AG20443 (cell line): ENCODE data around the gene RSU1.

Experiments
- DNase-seq: peaks from one replicate; pipeline ENCODE4 v3.0.0; 2012; ENCODE audit warnings: low spot score, mixed read lengths

Gene RSU1

DNA sequence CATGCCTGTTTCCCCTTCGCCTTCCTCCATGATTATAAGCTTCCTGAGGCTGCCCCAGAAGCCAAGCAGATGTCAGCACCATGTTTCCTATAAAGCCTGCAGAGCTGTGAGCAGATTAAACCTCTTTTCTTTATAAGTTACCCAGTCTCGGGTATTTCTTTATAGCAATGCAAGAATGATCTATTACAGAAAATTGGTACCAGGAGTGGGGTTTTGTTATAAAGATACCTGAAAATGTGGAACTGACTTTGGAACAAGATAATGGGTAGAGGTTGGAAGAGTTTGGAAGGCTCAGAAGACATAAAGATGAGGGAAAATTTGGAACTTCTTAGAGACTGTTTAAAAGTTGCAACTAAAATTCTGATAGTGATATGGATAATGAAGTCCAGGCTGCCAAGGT, 4.8 kb upstream of the RSU1 start:
- no peak for DNase-seq

GRCh38 chr10:16820421-16820820, 3.2 kb upstream of the RSU1 start:
- DNase-seq, result no peak

DNA sequence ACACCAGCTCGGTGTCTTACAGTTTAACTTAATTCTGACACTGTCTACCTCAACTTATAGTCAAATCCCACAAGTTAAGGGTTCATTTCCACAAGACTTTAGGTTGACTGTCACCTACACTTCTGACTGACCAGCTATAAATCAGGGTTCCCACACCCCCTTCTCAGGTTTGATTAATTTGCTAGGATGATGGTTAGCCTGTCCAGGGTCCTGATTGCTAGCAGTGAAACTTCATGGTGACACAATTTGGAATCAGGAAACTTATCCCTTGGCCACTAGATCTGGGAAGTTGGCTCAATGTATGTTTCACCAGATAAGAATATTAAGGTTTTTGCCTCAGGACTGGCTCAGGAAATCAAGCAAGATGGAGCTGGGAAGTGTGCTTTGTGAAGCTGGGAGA, 2.8 kb upstream of the RSU1 start:
- no peak for DNase-seq

GRCh38 chr10:16819436-16819835, 2.2 kb upstream of the RSU1 start:
- no peak for DNase-seq

- DNase-seq, result no peak
Measured at GRCh38 chr10:16819026-16819425, 1.8 kb upstream of the RSU1 start.

DNA sequence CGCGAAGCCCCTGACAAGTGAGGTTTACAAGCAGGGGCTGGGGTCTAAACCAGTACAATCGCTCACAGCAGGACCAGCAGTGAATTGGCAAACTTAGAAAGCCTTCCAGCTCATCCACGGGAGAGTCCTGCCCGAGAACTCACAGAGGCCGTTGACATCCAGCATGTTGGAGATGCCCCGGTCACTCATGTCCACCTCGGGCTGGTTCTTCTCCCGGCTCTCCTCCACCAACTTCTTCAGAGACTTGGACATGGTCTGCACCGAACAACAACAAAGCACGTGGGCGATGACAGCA, 447 bp downstream of the RSU1 start:
- no peak for DNase-seq

DNA sequence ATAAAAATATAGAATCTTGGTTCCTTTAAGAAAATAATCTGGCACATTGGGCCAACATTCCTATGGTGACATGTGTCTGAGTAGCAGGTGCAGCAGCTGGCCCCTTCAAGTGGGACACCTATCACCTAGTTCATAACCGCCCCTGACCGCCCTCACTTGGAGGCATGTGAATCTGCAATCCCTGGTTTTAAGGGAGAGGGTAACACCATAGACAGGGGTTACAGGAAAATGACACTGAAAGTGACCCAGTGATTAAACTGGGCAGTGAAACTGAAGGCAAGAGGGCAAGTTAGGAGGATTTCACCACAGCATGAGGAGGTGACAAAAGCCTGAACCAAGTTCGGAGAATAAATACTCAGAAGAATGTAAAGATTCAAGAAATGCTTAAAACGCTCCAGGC, 1.1 kb downstream of the RSU1 start:
- DNase-seq, result peak; percentile 12

DNA sequence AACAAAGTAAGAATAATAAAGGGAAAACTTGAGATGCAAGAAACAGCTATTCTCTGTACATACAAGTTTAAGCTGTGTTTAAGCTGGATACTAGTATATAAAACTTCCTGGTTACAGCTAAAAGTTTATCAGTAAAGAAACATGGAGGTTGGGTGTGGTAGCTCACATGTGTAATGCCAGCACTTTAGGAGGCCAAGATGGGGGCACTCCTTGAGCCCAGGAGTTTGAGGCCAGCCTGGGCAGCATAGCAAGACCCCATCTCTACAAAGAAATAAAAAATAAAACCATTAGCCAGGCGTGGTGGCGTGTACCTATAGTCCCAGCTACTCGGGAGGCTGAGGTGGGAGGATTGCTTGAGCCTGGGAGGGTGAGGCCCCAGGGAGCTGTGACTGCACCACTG, 3.2 kb downstream of the RSU1 start:
- DNase-seq, result no peak

DNA sequence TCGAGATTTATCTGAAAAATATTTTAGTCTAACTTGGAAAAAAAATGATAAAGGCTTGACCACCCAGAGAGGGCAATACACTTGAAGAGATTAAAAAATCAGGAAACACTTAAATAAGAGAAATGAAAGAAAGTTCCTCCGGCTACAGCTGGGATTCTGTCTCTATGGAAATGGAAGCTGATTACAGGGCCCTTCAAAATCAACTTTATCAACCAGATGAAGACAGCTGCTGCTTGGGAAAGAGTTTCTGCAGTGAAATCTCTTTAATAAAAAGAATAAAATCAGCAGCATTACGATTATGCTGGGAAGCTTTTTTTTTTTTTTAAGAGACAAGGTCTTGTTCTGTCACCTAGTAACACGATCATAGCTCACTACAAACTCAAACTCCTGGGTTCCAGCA, 4.5 kb downstream of the RSU1 start:
- DNase-seq, result no peak

DNA sequence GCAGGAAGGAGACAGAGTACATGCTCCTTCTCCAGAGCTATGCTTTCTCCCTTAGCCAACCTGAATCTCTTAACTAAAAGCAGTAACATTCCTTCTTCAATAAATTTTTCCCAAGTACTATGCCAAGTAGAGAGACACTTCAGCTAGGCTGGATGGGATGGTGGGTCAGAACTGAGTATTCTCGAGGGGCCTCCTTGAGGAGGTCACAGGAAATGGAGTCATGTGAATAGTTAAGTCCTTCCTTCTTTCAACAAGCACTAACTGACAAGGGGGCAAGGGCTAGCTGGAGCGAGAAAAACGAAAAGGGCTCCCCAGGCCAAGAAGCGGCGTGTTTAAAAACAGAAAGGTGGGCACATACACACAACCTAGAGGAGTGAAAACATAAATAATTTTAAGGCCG, 5.5 kb downstream of the RSU1 start:
- no peak for DNase-seq

GRCh38 chr10:16811292-16811691, 5.9 kb downstream of the RSU1 start:
- DNase-seq, result no peak

DNA sequence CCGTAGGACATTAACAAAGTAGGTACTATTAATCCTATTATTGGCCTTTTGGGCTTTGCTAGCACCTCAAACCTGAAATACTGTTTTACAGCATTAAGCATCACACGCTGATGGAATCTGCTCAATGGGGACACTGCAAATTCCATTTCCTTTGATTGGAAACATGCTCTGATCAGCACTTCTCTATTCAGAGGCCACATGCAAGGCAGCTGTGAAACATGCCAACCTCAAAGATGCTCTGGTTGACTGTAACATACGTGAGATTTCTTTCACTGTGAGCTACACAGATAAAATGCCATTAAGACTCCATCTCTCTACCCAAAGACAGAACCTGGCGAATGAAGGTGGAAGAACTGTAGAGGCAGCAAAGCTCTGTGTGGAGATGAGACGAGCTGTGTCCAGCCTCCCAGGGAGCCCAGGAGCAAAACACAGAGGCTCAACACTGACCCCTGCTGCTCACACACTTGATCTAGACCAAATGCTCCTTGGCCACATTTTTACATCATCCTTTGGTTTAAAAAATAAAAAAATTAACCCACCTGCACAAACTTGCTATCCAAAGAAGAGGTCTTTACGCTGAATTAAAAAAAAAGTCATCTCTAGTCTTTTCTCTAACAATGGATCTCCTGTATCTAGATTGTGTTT, 8.0 kb downstream of the RSU1 start:
- DNase-seq, result peak; percentile 64

- DNase-seq, result no peak
Measured at GRCh38 chr10:16804123-16804522, 13.1 kb downstream of the RSU1 start.

- no peak for DNase-seq
Measured at GRCh38 chr10:16803464-16803863, 13.8 kb downstream of the RSU1 start.

DNA sequence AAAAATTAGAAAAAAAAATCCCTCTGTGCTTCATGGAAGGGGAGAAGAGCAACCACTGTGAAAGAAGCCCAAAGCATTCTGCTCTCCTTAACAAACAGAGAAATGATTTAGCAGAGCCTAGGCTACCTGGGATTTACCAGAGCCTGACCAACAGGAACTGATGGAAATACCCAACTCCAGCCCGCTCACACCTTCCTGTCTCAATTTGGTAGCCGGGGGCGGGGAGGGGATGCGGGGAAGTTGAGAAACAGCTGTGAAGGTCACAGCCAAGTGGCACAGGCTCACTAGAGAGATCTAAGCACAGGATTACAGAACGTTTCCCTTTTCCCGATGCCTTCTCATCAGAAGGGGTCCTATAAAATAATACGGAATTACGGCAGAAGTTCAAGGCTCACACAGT, 17.6 kb downstream of the RSU1 start:
- no peak for DNase-seq

DNA sequence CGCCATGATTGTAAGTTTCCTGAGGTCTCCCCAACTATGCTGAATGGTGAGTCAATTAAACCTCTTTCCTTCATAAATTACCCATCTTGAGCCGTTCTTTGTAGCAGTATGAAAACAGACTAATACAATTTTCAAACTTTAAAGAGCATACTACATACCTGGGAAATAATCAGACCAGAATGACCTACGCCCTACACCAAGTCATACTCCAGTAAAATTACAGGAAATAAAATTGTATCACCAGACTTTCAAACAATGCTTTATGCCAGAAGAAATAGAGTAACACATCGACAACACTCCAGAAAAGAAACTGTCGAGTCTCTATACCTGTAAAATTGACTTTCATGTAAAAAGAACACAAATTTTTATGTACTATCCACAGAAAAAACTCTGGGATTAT, 18.7 kb downstream of the RSU1 start:
- DNase-seq, result no peak

- DNase-seq, result no peak
Measured at GRCh38 chr10:16795410-16796073, 21.7 kb downstream of the RSU1 start.

DNA sequence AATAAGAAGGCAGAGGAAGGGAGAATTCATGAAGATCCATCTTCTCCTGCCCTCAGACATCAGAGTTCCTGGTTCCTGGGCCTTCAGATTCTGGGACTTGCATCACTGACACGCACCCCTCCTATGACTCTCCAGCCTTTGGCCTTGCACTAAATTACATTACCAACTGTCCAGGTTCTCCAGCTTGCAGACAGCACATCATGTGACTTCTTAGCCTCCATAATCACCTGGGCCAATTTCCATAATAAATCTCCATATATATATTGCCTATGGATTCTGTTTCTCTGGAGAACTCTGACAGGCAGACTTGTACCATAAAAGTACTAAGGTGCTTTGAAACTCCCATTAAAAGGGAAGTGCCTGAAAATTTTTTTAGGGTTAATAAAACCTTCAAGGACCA, 23.2 kb downstream of the RSU1 start:
- no peak for DNase-seq

DNA sequence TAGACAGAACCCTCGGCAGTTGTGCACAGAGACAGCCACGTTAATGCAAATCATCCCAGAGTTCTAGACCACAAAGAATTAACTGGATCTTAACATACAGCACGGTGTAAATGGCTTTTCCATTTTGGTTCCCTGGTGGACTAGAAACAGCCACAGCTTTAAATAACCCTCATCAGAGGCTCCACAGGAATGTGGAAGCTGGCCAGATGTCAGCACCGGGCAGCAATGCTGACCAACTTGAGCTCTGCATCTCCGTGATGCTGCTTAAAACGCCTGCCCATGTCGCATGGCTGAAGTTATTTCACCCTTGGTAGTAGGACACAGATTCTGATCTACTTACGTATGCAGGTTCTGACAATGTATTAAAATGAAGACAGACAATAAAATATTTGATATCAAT, 24.5 kb downstream of the RSU1 start:
- peak; percentile 21 for DNase-seq

DNA sequence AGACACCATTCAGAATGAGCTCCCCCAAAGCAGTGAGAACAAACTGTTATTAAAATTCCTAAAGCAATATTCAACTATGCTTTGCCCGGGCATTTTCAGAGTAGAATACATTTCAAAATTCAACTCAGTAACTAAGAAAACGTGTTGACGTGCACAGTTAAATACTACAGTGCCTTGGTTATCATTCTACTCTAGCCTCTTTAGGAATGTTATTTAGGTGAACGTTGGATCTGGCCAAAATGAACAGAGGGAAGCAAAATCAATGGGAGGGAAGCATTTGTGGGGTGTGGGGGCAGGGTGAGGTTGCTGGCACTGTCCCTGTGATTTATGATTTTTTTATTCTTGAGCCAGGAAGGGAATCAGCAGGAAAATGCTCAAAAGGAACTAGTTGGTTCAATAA, 27.5 kb downstream of the RSU1 start:
- DNase-seq, result no peak

DNA sequence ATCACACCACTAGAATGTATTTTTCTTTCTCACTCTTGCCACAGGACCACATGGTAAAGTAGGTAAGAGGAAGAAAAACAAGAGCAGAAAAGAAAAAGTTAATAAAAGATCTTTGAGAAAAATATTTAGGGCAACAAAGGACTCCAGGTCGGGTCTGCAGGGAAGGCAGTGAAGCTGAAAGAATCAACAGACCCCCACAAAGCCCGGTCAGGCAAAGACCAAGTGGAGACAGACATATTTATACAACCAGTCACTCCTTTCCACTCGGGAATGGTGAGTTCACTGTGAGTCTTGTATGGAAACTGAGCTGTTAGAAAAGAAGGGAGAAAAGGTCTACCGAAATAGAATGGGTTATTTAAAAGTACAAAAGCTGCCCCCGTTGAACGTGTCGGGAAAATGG, 28.0 kb downstream of the RSU1 start:
- no peak for DNase-seq

DNA sequence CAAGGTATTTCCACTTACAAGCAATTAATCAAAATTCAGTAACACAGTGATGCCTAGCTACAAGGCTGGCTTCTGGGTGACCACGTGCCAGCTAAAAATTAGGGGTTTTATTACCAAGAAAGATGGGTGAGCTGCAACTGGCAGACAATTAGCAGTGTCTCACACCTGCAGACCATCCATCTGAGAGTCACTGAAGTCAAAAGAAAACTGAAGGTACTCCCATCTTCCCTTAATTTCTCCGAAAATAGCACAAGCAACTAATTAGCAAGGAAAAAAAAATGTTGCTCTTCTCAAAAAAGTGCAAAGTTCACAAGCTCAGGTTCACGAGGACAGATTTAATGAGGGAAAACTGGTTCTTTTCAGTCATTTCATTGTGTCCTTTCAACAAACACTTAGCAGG, 28.4 kb downstream of the RSU1 start:
- no peak for DNase-seq

DNA sequence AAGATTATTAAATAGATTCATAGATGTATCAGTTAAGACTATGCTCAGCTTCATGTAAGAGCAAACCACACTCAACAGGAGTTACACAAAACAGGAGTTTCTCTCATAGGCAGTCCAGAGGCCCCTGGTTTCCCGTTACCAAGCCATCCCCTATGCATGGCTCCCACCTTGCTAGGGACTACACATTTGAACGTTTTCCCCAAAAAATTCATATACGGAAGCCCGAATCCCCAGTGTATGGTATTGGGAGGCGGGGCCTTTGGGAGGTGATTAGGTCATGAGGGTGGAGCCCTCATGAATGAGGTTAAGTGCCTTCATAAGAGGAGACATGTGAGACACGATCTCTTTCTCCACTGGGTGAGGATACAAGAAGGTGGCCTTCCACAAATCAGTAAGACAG, 29.1 kb downstream of the RSU1 start:
- no peak for DNase-seq

- DNase-seq, result no peak
Measured at GRCh38 chr10:16787361-16787791, 29.8 kb downstream of the RSU1 start.
